Testis (tissue), 2 donors: ENCODE measurements around the gene LCMT2.

ENCODE experiments used
- POLR2A ChIP-seq: fragments of 450-650 bp; IDR thresholded peaks from one replicate; pipeline ENCODE4 v1.6.1; 2017; ENCODE audit warnings: antibody characterized with exemption, mild to moderate bottlenecking, moderate library complexity
- TF ChIP-seq, protein P1 (sequence below), 3 experiments: fragments of 450-650 bp in 2 of 3; fragments of 200-600 bp in 1 of 3; sonication (generic) in 1 of 3; IDR thresholded peaks; one replicate each; pipeline ENCODE4 v1.5.1; 2016 to 2019; ENCODE audit warnings: antibody characterized with exemption in 3 of 3, mild to moderate bottlenecking in 2 of 3, moderate library complexity in 1 of 3

DNA sequence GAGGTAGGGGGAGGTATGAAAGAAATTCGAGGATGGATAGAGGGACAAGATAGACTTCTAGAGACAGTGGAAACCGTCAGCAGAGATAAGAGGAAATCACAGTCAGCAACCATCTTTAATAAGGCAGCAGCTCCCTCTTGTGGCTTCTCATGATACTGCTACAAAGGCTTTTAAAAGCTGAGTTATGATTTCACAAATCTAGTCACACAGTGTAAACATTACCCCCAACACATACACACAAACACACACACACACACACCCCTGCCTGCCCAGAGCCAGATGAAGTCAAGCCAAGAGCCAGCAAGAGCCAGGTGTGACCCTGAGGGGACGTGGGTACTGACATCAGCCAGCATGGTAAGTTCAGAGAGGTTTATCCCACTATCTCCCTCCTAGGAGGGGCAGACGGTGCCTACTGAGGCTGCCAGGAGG is 44.8 kb downstream of the LCMT2 start:
- TF ChIP-seq, protein P1, sequence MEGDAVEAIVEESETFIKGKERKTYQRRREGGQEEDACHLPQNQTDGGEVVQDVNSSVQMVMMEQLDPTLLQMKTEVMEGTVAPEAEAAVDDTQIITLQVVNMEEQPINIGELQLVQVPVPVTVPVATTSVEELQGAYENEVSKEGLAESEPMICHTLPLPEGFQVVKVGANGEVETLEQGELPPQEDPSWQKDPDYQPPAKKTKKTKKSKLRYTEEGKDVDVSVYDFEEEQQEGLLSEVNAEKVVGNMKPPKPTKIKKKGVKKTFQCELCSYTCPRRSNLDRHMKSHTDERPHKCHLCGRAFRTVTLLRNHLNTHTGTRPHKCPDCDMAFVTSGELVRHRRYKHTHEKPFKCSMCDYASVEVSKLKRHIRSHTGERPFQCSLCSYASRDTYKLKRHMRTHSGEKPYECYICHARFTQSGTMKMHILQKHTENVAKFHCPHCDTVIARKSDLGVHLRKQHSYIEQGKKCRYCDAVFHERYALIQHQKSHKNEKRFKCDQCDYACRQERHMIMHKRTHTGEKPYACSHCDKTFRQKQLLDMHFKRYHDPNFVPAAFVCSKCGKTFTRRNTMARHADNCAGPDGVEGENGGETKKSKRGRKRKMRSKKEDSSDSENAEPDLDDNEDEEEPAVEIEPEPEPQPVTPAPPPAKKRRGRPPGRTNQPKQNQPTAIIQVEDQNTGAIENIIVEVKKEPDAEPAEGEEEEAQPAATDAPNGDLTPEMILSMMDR (IDR thresholded peaks at IDR 0.05) = peak; percentile 75 to 85 (median 80)
- TF ChIP-seq POLR2A = no peak
